Left lung (tissue), 10 donors: ENCODE measurements around the gene NUDT22. TPM values are rescaled to one million over a fixed set of nuclear protein-coding genes. Genes with fewer than 3 reads are reported as not detected.

Source experiments
- ATAC-seq: fragments of 200-7000 bp; cut with Tn5 transposase; one replicate; pipeline ENCODE4 v1.9.1; 2020; ENCODE audit warnings: moderate library complexity
- DNase-seq, 4 donors: peaks; one replicate each; pipeline ENCODE4 v3.0.0-alpha.2; 2013 to 2020
- H3K27ac ChIP-seq, 2 donors: fragments of 200-600 bp; sonication (generic) in 1 of 2; one replicate each; pipeline versions ENCODE4 v1.5.0 to v1.8.0; 2020 to 2021
- H3K27me3 ChIP-seq, 2 donors: fragments of 200-600 bp; sonication (generic) in 1 of 2; one replicate each; pipeline versions ENCODE4 v1.5.0 to v1.8.0; 2020 to 2021
- H3K36me3 ChIP-seq, 2 donors: fragments of 200-600 bp; sonication (generic) in 1 of 2; one replicate each; pipeline versions ENCODE4 v1.5.0 to v1.8.0; 2020 to 2021
- H3K4me1 ChIP-seq, 2 donors: fragments of 200-600 bp; one replicate each; pipeline ENCODE4 v1.8.0; 2021
- H3K4me3 ChIP-seq, 2 donors: fragments of 200-600 bp; sonication (generic) in 1 of 2; one replicate each; pipeline versions ENCODE4 v1.5.0 to v1.8.0; 2020 to 2021; ENCODE audit warnings: mild to moderate bottlenecking in 1 of 2
- H3K9me3 ChIP-seq, 2 donors: fragments of 200-600 bp; sonication (generic) in 1 of 2; one replicate each; pipeline versions ENCODE4 v1.5.0 to v1.8.0; 2020 to 2021
- intact Hi-C, 2 donors: fragments of 100-400 bp; cut with DNase I; formaldehyde crosslinking; loops; one replicate each; pipeline versions ENCODE4 v1.11.2 to v1.14.2; 2022
- polyA plus RNA-seq, 6 donors: library from polyadenylated mRNA; unstranded; fragments of 120-200 nt; gene quantifications; one replicate each; pipeline ENCODE4 v1.2.1, GENCODE V29; 2013; ENCODE audit not compliant: insufficient read length in 6 of 6
- total RNA-seq, 2 donors: library from RNA; stranded (reverse); fragmentation: NEBNext Ultra II Directional; extraction: Animal tissue kit (Norgen Biotek cat#: 25700); gene quantifications; one replicate each; pipeline ENCODE4 v1.2.1, GENCODE V29; 2021
- TF ChIP-seq, protein P1 (sequence below), 2 donors: fragments of 200-600 bp; sonication (generic) in 1 of 2; IDR thresholded peaks; one replicate each; pipeline versions ENCODE4 v1.5.0 to v1.8.0; 2021; ENCODE audit warnings: antibody characterized with exemption in 2 of 2
- donor health status: DM: no; HTN: yes; CAD: no.
- donor health status: DM: no; HTN: no; CAD: no.

NUDT22 gene
- total and polyA plus RNA-seq, 8 donors = 17.1 to 54.3 (median 23.6) TPM

DNA sequence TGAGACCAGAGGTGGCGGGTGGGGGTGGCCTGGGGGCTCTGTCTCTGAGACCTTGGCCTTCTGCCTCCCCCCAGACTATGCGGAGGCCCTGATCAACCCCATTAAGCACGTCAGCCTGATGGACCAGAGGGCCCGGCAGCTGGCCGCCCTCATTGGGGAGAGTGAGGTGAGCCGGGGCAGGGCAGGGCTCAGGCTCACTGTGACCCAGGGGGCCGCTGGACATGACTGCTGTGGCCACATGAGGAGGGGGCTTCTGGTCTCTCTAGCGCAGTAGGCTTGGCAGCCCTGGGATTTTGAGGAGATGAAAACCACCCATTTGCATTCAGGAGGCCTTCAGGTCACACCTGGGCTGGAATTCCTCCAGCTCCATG lies 37.9 kb downstream of the NUDT22 start:
- intact Hi-C loops = no loop called here
- Histone ChIP-seq H3K4me3 (no peak overlapping the region), H3K27me3 (no peaks in the 10 kb centered on the region), H3K27ac (no peak overlapping the region), H3K9me3 (no peaks in the 10 kb centered on the region), H3K4me1 (peaks cover 9 to 22% of the 10 kb centered on the region in 2 donors), H3K36me3 (peaks cover 0 to 80% of the 10 kb centered on the region in 2 donors)
- ATAC-seq = no peak
- DNase-seq = peak in 1 of 4 donors; percentile 62
- TF ChIP-seq, protein P1, sequence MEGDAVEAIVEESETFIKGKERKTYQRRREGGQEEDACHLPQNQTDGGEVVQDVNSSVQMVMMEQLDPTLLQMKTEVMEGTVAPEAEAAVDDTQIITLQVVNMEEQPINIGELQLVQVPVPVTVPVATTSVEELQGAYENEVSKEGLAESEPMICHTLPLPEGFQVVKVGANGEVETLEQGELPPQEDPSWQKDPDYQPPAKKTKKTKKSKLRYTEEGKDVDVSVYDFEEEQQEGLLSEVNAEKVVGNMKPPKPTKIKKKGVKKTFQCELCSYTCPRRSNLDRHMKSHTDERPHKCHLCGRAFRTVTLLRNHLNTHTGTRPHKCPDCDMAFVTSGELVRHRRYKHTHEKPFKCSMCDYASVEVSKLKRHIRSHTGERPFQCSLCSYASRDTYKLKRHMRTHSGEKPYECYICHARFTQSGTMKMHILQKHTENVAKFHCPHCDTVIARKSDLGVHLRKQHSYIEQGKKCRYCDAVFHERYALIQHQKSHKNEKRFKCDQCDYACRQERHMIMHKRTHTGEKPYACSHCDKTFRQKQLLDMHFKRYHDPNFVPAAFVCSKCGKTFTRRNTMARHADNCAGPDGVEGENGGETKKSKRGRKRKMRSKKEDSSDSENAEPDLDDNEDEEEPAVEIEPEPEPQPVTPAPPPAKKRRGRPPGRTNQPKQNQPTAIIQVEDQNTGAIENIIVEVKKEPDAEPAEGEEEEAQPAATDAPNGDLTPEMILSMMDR (IDR thresholded peaks at IDR 0.05) = no peak

DNA sequence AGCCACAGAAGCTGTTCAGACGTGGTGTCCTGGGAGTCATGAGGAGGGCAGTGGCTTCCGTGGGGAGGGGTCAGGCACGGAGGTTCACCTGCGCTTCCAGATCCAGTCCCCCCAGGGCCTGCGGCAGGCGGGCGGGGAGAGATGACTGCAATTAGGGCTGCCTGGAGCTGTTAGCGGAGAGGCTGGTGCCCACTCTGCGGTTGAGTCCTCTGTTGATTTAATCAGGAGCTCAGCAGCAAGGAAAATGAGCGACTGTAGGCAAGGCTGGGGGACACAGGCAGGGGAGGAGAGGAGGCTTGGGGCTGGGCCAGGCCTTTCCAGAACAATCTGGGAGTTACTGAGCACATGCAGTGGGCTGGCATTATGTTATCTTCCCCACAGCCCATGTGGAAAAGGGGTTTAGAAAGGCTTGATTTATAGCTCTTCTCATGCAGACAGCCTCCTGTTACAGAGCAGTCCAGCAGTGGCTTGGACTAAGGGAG lies 38.3 kb downstream of the NUDT22 start:
- peaks cover 9 to 25% of the 10 kb centered on the region in 2 donors for H3K4me1 ChIP-seq
- ATAC-seq (no peak), DNase-seq (peak in 1 of 4 donors; percentile 62)
- H3K9me3 ChIP-seq = no peaks in the 10 kb centered on the region
- H3K4me3 ChIP-seq = no peak overlapping the region
- TF ChIP-seq, protein P1 (IDR thresholded peaks at IDR 0.05) = no peak
- no peaks in the 10 kb centered on the region for H3K27me3 ChIP-seq
- no peak overlapping the region for H3K27ac ChIP-seq
- intact Hi-C loops = no loop called here
- peaks cover 0 to 75% of the 10 kb centered on the region in 2 donors for H3K36me3 ChIP-seq

DNA sequence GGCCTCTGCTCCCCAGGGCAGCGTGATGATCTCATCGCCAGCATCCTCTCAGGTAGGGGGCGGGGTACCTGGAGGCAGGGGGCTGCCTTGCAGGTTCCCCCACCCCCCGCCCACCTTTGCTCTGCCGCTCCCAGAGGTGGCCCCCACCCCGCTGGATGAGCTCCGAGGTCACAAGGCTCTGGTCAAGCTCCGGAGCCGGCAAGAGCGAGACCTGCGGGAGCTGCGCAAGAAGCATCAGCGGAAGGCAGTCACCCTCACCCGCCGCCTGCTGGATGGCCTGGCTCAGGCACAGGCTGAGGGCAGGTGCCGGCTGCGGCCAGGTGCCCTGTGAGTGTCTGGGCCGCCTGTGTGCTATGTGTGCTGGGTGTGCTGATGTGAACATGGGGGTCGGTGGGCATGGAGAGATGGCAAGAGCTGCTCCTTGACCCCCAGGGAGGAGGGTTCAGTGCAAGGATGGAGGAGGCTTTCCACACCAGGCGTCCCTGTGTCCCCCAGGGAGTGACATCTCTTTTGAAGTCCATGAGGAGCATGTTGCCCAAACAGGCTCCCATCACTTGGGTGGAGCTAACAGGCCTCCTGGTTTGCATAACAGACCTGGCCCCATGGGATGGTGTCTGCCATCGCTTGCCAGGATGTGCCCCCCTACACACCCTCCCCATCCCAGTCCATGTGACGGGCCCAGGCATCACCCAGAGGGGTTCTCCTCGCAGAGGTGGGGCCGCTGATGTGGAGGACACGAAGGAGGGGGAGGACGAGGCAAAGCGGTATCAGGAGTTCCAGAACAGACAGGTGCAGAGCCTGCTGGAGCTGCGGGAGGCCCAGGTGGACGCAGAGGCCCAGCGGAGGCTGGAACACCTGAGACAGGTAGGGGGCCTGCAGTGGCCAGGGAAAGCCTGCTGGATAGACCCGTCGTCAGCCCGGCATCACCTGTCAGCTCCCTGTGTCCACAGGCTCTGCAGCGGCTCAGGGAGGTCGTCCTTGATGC lies 39.4 kb downstream of the NUDT22 start:
- Histone ChIP-seq H3K27ac (no peak overlapping the region), H3K9me3 (no peaks in the 10 kb centered on the region), H3K4me3 (no peak overlapping the region), H3K4me1 (peaks cover 9 to 25% of the 10 kb centered on the region in 2 donors), H3K27me3 (no peaks in the 10 kb centered on the region), H3K36me3 (peaks cover 0 to 66% of the 10 kb centered on the region in 2 donors)
- DNase-seq (peak in 1 of 4 donors; percentile 76), ATAC-seq (no peak)
- TF ChIP-seq, protein P1 (IDR thresholded peaks at IDR 0.05) = no peak
- intact Hi-C loops = no loop called here

DNA sequence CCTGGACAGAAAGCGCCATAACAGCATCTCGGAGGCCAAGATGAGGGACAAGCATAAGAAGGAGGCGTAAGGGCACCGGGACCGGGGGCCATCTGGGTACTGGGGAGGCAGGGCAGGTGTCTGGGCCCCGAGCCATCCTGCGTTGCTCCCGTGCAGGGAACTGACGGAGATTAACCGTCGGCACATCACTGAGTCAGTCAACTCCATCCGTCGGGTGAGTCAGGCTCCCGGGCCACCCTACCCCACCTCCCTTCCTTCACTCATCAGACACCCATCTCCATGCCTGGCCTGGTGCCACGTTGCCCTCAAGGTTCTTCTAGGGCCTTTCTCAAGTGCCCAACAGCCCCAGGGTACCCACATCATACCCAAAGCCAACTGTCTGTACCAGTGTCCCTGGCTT lies 40.3 kb downstream of the NUDT22 start:
- DNase-seq = peak in 1 of 4 donors; percentile 73
- TF ChIP-seq, protein P1 (IDR thresholded peaks at IDR 0.05) = no peak
- Histone ChIP-seq H3K36me3 (peaks cover 0 to 61% of the 10 kb centered on the region in 2 donors), H3K27me3 (no peaks in the 10 kb centered on the region), H3K4me1 (peaks cover 9 to 25% of the 10 kb centered on the region in 2 donors), H3K4me3 (no peak overlapping the region), H3K9me3 (no peaks in the 10 kb centered on the region), H3K27ac (no peak overlapping the region)
- intact Hi-C loops = no loop called here
- no peak for ATAC-seq
